SK-N-SH treated with all-trans-retinoic acid at 6 μM for 48 hours (cell line): ENCODE measurements around the gene BBS1.

ENCODE experiments used
- ARNTL ChIP-seq: fragments of 450-650 bp; formaldehyde crosslinking; IDR thresholded peaks from 2 replicates; pipeline ENCODE4 v1.5.0; 2020; ENCODE audit warnings: low read depth, mild to moderate bottlenecking, moderate library complexity, borderline replicate concordance
- CSDC2 ChIP-seq: fragments of 250-450 bp; sonication (Bioruptor Pico); IDR thresholded peaks from 2 replicates; pipeline ENCODE4 v1.5.0; 2020; ENCODE audit warnings: mild to moderate bottlenecking, moderate library complexity
- GLIS3 ChIP-seq: fragments of 250-450 bp; sonication (Bioruptor Pico); IDR thresholded peaks from 2 replicates; pipeline ENCODE4 v1.5.0; 2020; ENCODE audit warnings: mild to moderate bottlenecking, moderate library complexity
- RARB ChIP-seq: fragments of 250-450 bp; sonication (Bioruptor Pico); IDR thresholded peaks from 2 replicates; pipeline ENCODE4 v1.8.0; 2021; ENCODE audit warnings: mild to moderate bottlenecking, moderate library complexity
- SNAI2 ChIP-seq: fragments of 250-450 bp; sonication (Bioruptor Pico); IDR thresholded peaks from 2 replicates; pipeline ENCODE4 v1.5.0; 2020; ENCODE audit warnings: mild to moderate bottlenecking, moderate library complexity
- TOX ChIP-seq: fragments of 250-450 bp; sonication (Bioruptor Pico); IDR thresholded peaks from 2 replicates; pipeline ENCODE4 v1.8.0; 2021; ENCODE audit warnings: mild to moderate bottlenecking, moderate library complexity, borderline replicate concordance
- ZC3H10 ChIP-seq: fragments of 250-450 bp; sonication (Bioruptor Pico); IDR thresholded peaks from 2 replicates; pipeline ENCODE4 v1.5.1; 2021; ENCODE audit warnings: mild to moderate bottlenecking, moderate library complexity
- ZFP3 ChIP-seq: fragments of 250-450 bp; sonication (Bioruptor Pico); IDR thresholded peaks from 2 replicates; pipeline ENCODE4 v1.5.0; 2020; ENCODE audit warnings: mild to moderate bottlenecking, moderate library complexity
- ZFP30 ChIP-seq: fragments of 450-650 bp; formaldehyde crosslinking; IDR thresholded peaks from 2 replicates; pipeline ENCODE4 v1.5.0; 2022; ENCODE audit warnings: mild to moderate bottlenecking, moderate library complexity
- ZNF8 ChIP-seq: fragments of 450-650 bp; formaldehyde crosslinking; IDR thresholded peaks from 2 replicates; pipeline ENCODE4 v1.5.0; 2020; ENCODE audit warnings: mild to moderate bottlenecking, moderate library complexity
- TF ChIP-seq, protein P1 (sequence below): fragments of 250-450 bp; sonication (Bioruptor Pico); IDR thresholded peaks from 2 replicates; pipeline ENCODE4 v1.8.0; 2020; ENCODE audit warnings: mild to moderate bottlenecking, moderate library complexity, borderline replicate concordance
- TF ChIP-seq, protein P2 (sequence below): fragments of 250-450 bp; sonication (Bioruptor Pico); IDR thresholded peaks from 2 replicates; pipeline ENCODE4 v1.5.1; 2020; ENCODE audit warnings: low read depth, mild to moderate bottlenecking, moderate library complexity

DNA sequence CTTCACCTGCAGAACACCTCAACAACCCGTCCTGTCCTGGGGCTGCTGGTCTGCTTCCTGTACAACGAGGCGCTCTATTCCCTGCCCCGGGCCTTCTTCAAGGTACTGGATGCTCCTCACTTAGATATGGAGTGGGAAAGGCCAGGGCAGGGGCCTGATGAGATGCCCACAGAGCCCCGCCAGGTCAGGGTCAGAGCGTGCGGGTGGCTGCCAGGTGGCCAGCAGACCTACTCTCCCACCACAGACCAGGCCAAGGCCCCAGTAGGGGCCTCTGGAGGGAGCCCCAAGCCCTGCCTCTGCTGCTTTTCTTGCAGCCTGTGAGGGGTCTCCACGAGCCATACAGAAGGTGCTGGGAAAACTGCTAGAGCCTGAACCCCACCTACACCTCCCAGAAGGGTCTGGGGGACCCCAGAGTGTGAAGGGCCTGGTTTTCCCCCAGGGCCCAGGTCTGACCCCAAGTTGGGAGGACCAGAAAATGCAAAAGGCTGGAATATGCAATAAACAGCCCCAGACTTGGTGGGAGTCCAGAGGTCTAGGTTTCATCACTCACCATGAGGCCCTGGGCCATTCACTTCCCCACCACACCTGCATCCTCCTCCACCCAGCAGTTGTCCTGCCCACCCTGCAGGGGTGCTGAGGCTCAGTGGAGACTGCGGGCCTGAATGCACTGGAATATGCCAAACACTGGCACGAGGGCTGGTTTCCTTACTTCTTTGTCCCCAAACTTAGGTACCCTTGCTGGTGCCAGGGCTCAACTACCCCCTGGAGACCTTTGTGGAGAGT, 20.7 kb downstream of the BBS1 start:
- TF ChIP-seq, protein P1, sequence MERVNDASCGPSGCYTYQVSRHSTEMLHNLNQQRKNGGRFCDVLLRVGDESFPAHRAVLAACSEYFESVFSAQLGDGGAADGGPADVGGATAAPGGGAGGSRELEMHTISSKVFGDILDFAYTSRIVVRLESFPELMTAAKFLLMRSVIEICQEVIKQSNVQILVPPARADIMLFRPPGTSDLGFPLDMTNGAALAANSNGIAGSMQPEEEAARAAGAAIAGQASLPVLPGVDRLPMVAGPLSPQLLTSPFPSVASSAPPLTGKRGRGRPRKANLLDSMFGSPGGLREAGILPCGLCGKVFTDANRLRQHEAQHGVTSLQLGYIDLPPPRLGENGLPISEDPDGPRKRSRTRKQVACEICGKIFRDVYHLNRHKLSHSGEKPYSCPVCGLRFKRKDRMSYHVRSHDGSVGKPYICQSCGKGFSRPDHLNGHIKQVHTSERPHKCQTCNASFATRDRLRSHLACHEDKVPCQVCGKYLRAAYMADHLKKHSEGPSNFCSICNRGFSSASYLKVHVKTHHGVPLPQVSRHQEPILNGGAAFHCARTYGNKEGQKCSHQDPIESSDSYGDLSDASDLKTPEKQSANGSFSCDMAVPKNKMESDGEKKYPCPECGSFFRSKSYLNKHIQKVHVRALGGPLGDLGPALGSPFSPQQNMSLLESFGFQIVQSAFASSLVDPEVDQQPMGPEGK (CRISPR knock-in tag) = no peak
- TF ChIP-seq ZFP3 (no peak), ARNTL (CRISPR knock-in tag) (no peak), SNAI2 (CRISPR knock-in tag) (no peak), ZFP30 (no peak), ZNF8 (no peak), ZC3H10 (CRISPR knock-in tag) (no peak), RARB (CRISPR knock-in tag) (no peak), CSDC2 (CRISPR knock-in tag) (no peak), GLIS3 (CRISPR knock-in tag) (no peak), TOX (CRISPR knock-in tag) (no peak)
- TF ChIP-seq, protein P2, sequence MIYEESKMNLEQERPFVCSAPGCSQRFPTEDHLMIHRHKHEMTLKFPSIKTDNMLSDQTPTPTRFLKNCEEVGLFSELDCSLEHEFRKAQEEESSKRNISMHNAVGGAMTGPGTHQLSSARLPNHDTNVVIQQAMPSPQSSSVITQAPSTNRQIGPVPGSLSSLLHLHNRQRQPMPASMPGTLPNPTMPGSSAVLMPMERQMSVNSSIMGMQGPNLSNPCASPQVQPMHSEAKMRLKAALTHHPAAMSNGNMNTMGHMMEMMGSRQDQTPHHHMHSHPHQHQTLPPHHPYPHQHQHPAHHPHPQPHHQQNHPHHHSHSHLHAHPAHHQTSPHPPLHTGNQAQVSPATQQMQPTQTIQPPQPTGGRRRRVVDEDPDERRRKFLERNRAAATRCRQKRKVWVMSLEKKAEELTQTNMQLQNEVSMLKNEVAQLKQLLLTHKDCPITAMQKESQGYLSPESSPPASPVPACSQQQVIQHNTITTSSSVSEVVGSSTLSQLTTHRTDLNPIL (CRISPR knock-in tag) = no peak
